OCI-LY3 (cell line): ENCODE measurements around the gene SNAP47.

Experiments
- EZH2phosphoT487 ChIP-seq: fragments of 200-600 bp; shearing (Covaris generic); IDR thresholded peaks from 2 replicates; pipeline ENCODE4 v1.6.1; 2018; ENCODE audit warnings: antibody characterized with exemption, mixed run types, low read depth
- TF ChIP-seq, protein P1 (sequence below): fragments of 200-600, 300-600 bp; sonication (generic); IDR thresholded peaks from 2 replicates; pipeline ENCODE4 v1.5.1; 2014; ENCODE audit warnings: antibody characterized with exemption, low read length, low read depth

DNA sequence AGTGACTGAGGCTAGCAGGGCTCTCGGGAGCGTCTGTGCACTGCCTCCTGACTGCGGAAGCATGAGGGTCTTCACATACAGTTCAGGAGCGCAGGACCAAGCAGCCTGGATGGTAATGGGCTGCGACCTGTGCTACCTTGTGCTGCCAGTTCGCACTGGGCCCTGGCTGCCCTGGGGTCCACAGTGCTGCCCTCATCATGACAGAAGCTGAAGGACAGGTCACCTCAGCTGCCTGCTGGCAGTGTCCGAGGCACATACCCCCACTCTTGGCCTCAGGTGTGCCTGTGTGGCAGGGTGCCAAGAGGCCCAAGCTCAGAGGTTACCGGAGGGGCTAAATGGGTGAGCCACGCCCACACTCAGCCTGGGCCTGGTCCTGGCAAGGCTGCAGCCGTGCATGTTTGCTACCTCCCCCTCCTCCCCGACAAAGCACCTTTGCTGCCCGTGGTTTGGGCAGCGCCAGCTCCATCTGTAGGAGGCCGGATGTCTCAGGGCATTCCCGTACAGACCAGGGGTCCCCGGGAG lies 4.5 kb upstream of the SNAP47 start:
- TF ChIP-seq, protein P1, sequence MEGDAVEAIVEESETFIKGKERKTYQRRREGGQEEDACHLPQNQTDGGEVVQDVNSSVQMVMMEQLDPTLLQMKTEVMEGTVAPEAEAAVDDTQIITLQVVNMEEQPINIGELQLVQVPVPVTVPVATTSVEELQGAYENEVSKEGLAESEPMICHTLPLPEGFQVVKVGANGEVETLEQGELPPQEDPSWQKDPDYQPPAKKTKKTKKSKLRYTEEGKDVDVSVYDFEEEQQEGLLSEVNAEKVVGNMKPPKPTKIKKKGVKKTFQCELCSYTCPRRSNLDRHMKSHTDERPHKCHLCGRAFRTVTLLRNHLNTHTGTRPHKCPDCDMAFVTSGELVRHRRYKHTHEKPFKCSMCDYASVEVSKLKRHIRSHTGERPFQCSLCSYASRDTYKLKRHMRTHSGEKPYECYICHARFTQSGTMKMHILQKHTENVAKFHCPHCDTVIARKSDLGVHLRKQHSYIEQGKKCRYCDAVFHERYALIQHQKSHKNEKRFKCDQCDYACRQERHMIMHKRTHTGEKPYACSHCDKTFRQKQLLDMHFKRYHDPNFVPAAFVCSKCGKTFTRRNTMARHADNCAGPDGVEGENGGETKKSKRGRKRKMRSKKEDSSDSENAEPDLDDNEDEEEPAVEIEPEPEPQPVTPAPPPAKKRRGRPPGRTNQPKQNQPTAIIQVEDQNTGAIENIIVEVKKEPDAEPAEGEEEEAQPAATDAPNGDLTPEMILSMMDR, result no peak
- no peak for TF ChIP-seq EZH2phosphoT487
